ENCODE data around the gene ADM2. TPM values are rescaled to one million over a fixed set of nuclear protein-coding genes. Genes with fewer than 3 reads are reported as not detected.
"Not testable (repeated sequence)": the region's sequence is repeated elsewhere in the genome, so short reads cannot be mapped to it uniquely, and the experiment has no call there.

The ADM2 gene, protein sequence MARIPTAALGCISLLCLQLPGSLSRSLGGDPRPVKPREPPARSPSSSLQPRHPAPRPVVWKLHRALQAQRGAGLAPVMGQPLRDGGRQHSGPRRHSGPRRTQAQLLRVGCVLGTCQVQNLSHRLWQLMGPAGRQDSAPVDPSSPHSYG
- total RNA-seq: 2.8 and 5.8 TPM in 2 replicates
- 0.67 and 0.73 TPM in 2 replicates for polyA plus RNA-seq
- 1.5 and 2.0 TPM in 2 replicates for polyA plus RNA-seq (2012)
- polyA minus RNA-seq (ENCODE audit: low replicate concordance): 0.59 and 1.2 TPM in 2 replicates

DNA sequence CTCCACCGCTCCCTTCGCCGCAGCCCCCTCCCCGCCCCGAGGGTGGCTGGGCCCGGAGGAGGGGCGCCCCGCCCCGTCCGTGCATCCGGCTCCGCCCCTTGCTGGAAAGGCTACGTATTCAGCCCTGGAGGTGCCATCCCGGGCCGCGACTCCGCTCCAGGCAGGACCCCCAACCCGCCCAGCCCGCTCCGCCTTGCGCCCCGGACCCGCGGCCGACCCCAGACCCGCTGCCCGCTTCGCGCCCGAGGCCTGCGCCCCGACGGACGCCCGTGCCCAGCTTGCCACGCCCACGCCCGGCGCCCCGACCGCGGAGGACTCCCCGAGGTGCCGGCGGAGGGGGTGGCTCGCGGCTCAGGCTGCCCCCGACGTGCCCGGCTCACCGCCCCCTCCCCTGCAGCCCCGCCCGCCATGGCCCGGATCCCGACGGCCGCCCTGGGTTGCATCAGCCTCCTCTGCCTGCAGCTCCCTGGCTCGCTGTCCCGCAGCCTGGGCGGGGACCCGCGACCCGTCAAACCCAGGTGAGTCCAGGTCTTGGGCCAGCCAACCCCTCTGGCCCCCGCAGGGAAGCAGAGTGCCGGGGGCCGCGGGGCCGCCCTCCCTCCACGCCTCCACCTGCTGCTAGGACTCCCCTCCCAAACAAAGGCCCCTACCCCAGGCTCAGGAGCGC lies at the start of gene ADM2:
Gene ADM2 (plus strand): TSS at position 104 of the 667 bp plus-strand sequence. CDS start 305 bp downstream, at position 409.
- H3K79me2 ChIP-seq (ENCODE audit: control insufficient read depth, insufficient read depth, low read length): no peaks in the 10 kb centered on the region
- H3K9ac ChIP-seq (ENCODE audit: insufficient read depth, low read length): no peak within 1 kb of the TSS
- peak within 1 kb of the TSS; percentile 25 for H3K4me2 ChIP-seq (ENCODE audit: extremely low read depth, insufficient read depth, low read length)
- no peak for TF ChIP-seq EZH2 (IDR thresholded peaks at IDR 0.05; ENCODE audit: low read length, missing control alignments)
- TF ChIP-seq, protein P1, sequence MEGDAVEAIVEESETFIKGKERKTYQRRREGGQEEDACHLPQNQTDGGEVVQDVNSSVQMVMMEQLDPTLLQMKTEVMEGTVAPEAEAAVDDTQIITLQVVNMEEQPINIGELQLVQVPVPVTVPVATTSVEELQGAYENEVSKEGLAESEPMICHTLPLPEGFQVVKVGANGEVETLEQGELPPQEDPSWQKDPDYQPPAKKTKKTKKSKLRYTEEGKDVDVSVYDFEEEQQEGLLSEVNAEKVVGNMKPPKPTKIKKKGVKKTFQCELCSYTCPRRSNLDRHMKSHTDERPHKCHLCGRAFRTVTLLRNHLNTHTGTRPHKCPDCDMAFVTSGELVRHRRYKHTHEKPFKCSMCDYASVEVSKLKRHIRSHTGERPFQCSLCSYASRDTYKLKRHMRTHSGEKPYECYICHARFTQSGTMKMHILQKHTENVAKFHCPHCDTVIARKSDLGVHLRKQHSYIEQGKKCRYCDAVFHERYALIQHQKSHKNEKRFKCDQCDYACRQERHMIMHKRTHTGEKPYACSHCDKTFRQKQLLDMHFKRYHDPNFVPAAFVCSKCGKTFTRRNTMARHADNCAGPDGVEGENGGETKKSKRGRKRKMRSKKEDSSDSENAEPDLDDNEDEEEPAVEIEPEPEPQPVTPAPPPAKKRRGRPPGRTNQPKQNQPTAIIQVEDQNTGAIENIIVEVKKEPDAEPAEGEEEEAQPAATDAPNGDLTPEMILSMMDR (conservative IDR thresholded peaks at IDR 0.05 in 1 of 2, IDR thresholded peaks at IDR 0.05 in 1 of 2; ENCODE audit: low read depth in 1 of 2, low read length in 2 of 2): no peak
- peak within 1 kb of the TSS in 3 of 4 experiments; percentile 17 to 70 (median 60) for H3K4me3 ChIP-seq (replicated peaks in 1 of 4; ENCODE audit: control extremely low read depth in 1 of 4, insufficient read depth in 1 of 4, low read depth in 3 of 4, low read length in 4 of 4)
- no peaks in the 10 kb centered on the region for H4K20me1 ChIP-seq (ENCODE audit: control insufficient read depth, extremely low read depth, insufficient read depth, low read length)
- peaks cover 32% of the 10 kb centered on the region for H3K27me3 ChIP-seq (ENCODE audit: control insufficient read depth, insufficient read depth, low read length)
- no peak within 1 kb of the TSS for H2AFZ ChIP-seq (ENCODE audit: low read length)
- no peaks in the 10 kb centered on the region for H3K9me3 ChIP-seq (ENCODE audit: control insufficient read depth, insufficient read depth, low read depth, low read length)
- DNase-seq (ENCODE audit: low read depth in 2 of 2): peak in 1 of 2 donors; percentile 31
- H3K27ac ChIP-seq (ENCODE audit: insufficient read depth, low read length): no peak within 1 kb of the TSS
- no peaks in the 10 kb centered on the region for H3K4me1 ChIP-seq (ENCODE audit: control insufficient read depth, extremely low read depth, insufficient read depth, low read length)
- H3K36me3 ChIP-seq (ENCODE audit: control insufficient read depth, insufficient read depth, low read length): no peaks in the 10 kb centered on the region

DNA sequence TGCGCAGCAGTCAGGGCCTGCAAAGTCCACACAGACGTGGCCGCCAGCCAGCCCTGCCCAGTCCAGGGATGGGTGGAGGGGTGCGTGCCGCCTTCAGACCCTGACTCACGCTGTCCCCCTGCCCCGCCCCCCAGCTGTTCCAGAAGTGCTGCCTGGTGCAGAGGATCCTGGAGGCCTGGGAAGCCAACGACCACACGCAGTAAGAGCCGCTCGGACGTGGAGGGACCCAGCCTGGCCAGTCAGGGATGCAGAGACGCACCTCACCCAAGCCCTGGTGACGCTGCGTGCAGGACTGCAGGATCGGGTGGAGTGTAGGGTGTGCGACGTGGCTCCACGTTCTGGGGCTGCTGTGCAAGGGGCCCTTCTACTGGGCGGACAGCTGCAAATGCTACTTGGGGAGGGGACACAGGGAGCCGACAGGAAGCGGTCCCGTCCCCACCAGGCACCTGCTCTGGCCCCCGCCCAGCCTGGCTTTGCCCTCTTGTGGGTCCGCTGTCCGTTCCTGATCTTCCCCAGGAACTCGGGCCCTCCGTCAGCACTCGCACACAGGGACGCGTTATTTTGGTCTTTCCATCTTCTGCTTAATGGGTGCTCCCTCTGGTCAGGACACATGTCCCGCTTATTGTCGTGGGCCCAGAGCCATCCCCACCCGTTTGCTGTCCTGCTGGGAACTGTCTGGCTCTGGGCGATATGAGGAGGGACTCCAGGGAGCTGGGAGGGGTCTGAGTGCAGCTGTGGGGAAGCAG lies 49.0 kb upstream of the ADM2 start:
- Histone ChIP-seq H3K4me3 (replicated peaks in 1 of 4; ENCODE audit: control extremely low read depth in 1 of 4, insufficient read depth in 1 of 4, low read depth in 3 of 4, low read length in 4 of 4) (no peak overlapping the region), H3K79me2 (ENCODE audit: control insufficient read depth, insufficient read depth, low read length) (no peaks in the 10 kb centered on the region), H3K36me3 (ENCODE audit: control insufficient read depth, insufficient read depth, low read length) (peaks cover 31% of the 10 kb centered on the region), H3K4me1 (ENCODE audit: control insufficient read depth, extremely low read depth, insufficient read depth, low read length) (no peaks in the 10 kb centered on the region), H3K4me2 (ENCODE audit: extremely low read depth, insufficient read depth, low read length) (no peak overlapping the region), H4K20me1 (ENCODE audit: control insufficient read depth, extremely low read depth, insufficient read depth, low read length) (no peaks in the 10 kb centered on the region), H3K9ac (ENCODE audit: insufficient read depth, low read length) (no peak overlapping the region), H3K27ac (ENCODE audit: insufficient read depth, low read length) (no peak overlapping the region), H2AFZ (ENCODE audit: low read length) (no peak overlapping the region), H3K27me3 (ENCODE audit: control insufficient read depth, insufficient read depth, low read length) (no peaks in the 10 kb centered on the region), H3K9me3 (ENCODE audit: control insufficient read depth, insufficient read depth, low read depth, low read length) (no peaks in the 10 kb centered on the region)
- DNase-seq (ENCODE audit: low read depth in 2 of 2): no peak
- no peak for TF ChIP-seq EZH2 (IDR thresholded peaks at IDR 0.05; ENCODE audit: low read length, missing control alignments)
- TF ChIP-seq, protein P1 (conservative IDR thresholded peaks at IDR 0.05 in 1 of 2, IDR thresholded peaks at IDR 0.05 in 1 of 2; ENCODE audit: low read depth in 1 of 2, low read length in 2 of 2): no peak

DNA sequence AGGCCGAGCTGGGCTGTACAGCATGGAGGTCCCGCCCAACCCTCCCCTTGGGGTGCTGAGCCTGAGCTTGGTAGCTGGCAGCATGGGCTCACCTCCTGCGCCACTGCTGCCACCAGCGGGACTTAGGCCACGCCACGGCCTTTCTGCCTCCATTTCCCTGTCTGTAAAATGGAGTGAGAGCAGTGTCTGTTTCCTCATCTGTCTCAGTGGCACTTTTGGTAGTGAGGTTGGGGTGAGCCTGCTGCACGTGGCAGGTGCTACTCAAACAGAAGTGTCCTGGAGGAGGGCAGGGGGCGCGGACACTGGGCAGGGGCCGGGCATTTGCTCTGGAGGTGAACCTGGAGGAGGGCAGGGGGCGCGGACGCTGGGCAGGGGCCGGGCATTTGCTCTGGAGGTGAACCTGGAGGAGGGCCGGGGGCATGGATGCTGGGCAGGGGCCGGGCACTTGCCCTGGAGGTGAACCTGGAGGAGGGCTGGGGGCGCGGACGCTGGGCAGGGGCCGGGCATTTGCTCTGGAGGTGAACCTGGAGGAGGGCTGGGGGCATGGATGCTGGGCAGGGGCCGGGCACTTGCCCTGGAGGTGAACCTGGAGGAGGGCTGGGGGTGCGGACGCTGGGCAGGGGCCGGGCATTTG lies 48.3 kb upstream of the ADM2 start:
- not testable (repeated sequence) for H4K20me1 ChIP-seq (ENCODE audit: control insufficient read depth, extremely low read depth, insufficient read depth, low read length); H3K9ac ChIP-seq (ENCODE audit: insufficient read depth, low read length); H3K4me1 ChIP-seq (ENCODE audit: control insufficient read depth, extremely low read depth, insufficient read depth, low read length); H3K4me3 ChIP-seq (replicated peaks in 1 of 4; ENCODE audit: control extremely low read depth in 1 of 4, insufficient read depth in 1 of 4, low read depth in 3 of 4, low read length in 4 of 4); H3K9me3 ChIP-seq (ENCODE audit: control insufficient read depth, insufficient read depth, low read depth, low read length); H3K4me2 ChIP-seq (ENCODE audit: extremely low read depth, insufficient read depth, low read length); H2AFZ ChIP-seq (ENCODE audit: low read length); DNase-seq (ENCODE audit: low read depth in 2 of 2); H3K27me3 ChIP-seq (ENCODE audit: control insufficient read depth, insufficient read depth, low read length); H3K79me2 ChIP-seq (ENCODE audit: control insufficient read depth, insufficient read depth, low read length); H3K27ac ChIP-seq (ENCODE audit: insufficient read depth, low read length)
- H3K36me3 ChIP-seq (ENCODE audit: control insufficient read depth, insufficient read depth, low read length): peaks cover 34% of the 10 kb centered on the region

Data from fibroblast of lung (primary cell).